WI38 (cell line): ENCODE results near the gene SSB.
"Not testable (repeated sequence)": the region's sequence is repeated elsewhere in the genome, so short reads cannot be mapped to it uniquely, and the experiment has no call there.

Experiments
- H3K4me3 ChIP-seq: 2 replicates; pipeline ENCODE4 v1.5.1; 2011; ENCODE audit warnings: low read depth, mild to moderate bottlenecking, control low read depth, low read length
- TF ChIP-seq, protein P1 (sequence below): IDR thresholded peaks from 2 replicates; pipeline ENCODE4 v1.5.1; 2012; ENCODE audit warnings: low read depth, mild to moderate bottlenecking, control low read depth, low read length

The SSB gene

DNA sequence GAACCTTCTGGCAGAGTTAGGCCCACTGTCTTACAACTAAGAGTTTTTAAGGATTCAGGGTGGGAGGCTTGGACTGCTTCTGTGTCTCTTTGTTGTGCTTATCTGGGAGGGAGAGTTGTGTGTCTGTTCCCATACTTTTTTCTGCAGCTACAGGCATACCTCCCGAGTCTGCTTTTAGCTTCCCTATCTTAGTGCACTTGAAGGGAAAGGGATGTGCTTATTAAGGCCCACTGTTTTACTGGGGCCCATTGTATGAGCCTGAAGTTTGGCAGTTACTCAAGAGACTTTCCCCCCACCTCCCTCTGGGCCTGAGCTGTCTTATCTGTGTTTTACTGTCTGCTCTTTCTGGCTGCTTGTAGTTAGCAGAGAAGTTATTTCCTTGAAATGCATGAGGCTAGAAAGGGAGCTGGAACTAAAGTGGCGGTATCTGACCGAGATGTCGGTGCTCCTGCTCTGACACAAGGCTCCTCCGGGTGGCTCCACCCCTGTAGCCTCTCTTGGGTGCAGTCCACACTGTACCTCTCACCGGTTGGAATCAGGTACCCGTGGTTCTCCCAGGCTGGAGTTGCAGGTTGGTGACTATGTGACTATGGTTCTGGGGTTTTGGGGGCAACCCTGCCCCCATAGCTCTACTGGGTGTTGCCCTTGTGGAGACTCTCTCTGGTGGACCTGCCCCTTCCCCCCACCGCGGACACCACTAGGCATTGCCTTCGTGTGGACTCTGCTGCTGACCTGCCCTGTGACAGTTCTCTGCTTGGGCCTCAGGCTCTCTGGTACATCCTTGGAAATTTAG lies 41.5 kb downstream of the SSB start:
- no peak overlapping the region for H3K4me3 ChIP-seq
- TF ChIP-seq, protein P1, sequence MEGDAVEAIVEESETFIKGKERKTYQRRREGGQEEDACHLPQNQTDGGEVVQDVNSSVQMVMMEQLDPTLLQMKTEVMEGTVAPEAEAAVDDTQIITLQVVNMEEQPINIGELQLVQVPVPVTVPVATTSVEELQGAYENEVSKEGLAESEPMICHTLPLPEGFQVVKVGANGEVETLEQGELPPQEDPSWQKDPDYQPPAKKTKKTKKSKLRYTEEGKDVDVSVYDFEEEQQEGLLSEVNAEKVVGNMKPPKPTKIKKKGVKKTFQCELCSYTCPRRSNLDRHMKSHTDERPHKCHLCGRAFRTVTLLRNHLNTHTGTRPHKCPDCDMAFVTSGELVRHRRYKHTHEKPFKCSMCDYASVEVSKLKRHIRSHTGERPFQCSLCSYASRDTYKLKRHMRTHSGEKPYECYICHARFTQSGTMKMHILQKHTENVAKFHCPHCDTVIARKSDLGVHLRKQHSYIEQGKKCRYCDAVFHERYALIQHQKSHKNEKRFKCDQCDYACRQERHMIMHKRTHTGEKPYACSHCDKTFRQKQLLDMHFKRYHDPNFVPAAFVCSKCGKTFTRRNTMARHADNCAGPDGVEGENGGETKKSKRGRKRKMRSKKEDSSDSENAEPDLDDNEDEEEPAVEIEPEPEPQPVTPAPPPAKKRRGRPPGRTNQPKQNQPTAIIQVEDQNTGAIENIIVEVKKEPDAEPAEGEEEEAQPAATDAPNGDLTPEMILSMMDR = no peak

DNA sequence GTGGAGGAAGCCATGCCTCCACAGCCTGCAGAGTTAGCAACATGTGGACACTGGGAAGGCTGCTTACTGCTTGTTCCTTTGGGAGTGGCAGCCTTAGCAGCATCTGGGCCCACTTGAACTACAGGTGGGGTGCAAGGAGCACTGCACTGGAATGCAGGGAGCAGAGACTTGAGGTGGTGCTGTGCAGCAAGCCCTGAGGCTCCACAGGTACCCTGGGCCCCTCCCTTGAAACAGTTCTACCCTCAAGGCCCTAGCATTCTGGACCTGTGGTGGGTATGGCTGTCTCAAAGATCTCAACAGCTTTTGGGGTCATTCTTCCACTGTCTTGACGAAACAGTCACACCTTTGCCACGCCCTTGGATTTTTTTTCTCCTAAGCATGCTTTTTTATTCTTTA lies 42.1 kb downstream of the SSB start:
- no peak overlapping the region for H3K4me3 ChIP-seq

DNA sequence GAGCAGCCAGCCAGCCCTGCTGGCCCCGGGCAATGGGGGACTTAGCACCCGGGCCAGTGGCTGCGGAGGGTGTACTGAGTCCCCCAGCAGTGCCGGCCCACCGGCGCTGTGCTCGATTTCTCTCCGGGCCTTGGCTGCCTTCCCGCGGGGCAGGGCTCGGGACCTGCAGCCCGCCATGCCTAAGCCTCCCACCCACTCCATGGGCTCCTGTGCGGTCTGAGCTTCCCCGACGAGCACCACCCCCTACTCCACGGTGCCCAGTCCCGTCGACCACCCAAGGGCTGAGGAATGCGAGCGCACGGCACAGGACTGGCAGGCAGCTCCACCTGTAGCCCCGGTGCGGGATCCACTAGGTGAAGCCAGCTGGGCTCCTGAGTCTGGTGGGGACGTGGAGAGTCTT lies 43.0 kb downstream of the SSB start:
- H3K4me3 ChIP-seq = not testable (repeated sequence)

More for the DNA sequence above, 42.1 kb downstream of the SSB start:
- TF ChIP-seq, protein P1 = no peak

DNA sequence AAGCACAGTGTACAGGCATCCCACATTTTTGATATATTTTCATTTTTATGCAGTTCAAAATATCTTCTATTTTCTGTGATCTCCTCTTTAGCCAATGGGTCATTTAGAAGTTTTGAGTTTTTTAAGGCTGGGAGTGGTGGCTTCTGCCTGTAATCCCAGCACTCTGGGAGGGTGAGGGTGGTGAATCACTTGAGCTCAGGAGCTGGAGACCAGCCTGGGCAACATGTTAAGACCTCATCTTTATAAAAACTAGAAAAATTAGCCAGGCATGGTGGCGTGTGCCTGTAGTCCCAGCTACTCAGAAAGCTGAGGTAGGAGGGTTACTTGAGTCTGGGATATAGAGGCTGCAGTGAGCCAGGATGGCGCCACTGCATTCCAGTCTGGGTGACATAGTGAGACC lies 46.3 kb downstream of the SSB start:
- H3K4me3 ChIP-seq = no peak overlapping the region
- TF ChIP-seq, protein P1 = no peak

DNA sequence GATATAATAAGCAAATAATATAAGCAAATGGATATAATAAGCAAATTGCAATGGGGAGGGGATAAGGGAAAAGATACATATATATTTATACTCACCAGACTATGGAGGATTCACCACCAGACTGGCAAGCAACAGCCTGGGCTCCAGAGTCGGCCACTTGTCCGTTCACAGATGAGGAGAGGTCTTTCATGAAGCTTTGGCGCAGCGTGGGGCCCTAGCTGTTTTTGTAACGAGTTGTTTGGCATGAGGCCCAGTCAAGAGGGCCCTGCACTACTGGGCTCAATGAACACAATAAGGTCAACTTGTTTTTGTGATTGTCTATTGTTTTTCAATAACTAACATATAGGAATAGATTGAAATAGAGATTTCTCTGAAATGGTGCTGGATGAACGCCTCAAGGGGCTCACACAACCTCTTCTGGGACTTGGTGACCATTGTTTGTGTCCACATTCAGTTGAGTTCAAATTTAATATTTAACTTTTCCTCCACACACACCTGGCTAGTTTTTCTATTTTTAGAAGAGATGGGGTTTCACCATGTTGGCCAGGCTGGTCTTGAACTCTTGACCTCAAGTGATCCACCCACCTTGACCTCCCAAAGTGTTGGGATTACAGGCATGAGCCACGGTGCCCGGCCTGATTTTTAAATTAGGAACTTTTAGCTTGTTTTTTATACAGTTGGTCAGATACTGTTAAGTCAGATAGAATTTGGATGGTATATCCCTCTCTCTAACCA lies 50.5 kb downstream of the SSB start:
- H3K4me3 ChIP-seq = not testable (repeated sequence)

DNA sequence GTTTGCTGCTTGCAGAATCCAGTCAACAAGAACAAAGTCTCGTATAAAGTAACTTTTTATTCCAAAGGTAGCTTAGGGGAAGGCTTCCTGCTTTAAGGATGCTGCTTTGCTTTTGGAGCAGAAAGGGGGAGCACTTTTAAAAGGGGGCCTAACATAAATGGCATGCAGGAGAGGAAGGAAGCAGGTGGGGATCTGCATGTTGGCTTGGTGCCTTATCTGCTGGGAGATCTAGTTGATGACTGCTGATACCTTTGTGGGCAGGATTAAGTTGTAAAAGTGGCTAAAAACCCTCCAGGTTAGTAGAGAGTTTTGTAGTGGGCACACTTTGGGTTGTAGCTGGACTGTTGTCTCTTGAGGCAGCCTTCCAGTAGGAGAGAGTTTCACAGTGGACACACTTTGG lies 51.0 kb downstream of the SSB start:
- no peak overlapping the region for H3K4me3 ChIP-seq
- TF ChIP-seq, protein P1 = no peak

DNA sequence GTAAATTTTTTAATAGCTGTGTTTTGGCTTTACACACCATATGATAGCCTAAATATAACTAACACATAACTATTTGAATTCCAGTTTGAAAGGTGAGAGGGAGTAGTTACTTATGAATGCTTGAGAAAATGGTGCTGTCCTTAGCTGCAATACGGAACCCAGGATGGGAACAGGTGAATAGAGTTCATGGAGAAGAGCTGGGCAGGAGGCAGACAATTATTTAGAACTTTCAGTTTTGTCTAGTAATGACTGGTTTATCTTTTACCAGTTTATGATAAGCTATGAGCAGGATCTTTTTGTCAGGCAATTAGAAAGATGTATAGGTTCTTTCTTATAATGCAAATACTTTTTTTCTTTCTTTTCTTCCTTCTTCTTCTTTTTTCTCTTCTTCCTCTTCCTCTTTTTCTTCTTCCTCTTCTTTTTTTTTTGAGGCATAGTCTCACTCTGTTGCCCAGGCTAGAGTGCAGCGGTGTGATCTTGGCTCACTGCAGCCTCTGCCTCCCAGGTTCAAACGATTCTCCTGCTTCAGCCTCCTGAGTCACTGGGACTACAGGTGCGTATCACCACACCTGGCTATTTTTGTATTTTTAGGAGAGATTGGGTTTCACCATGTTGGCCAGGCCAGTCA lies 54.5 kb downstream of the SSB start:
- H3K4me3 ChIP-seq = no peak overlapping the region
- TF ChIP-seq, protein P1 = no peak

DNA sequence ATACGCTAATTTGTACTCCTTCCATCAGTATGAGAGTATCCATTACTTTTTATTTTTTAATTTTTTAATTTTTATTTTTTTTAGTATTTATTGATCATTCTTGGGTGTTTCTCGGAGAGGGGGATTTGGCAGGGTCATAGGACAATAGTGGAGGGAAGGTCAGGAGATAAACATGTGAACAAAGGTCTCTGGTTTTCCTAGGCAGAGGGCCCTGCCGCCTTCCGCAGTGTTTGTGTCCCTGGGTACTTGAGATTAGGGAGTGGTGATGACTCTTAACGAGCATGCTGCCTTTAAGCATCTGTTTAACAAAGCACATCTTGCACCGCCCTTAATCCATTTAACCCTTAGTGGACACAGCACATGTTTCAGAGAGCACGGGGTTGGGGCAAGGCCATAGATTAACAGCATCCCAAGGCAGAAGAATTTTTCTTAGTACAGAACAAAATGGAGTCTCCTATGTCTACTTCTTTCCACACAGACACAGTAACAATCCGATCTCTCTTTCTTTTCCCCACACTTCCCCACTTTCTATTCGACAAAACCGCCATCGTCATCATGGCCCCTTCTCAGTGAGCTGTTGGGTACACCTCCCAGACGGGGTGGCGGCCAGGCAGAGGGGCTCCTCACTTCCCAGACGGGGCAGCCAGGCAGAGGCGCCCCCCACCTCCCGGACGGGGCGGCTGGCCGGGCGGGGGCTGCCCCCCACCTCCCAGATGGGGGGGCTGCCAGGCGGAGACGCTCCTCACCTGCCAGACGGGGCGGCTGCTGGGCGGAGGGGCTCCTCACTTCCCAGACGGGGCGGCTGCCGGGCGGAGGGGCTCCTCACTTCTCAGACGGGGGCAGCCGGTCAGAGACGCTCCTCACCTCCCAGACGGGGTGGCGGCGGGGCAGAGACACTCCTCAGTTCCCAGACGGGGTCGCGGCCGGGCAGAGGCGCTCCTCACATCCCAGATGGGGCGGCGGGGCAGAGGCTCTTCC lies 56.9 kb downstream of the SSB start:
- not testable (repeated sequence) for H3K4me3 ChIP-seq
